Measurements from ENCODE around the gene OPTC. TPM values are rescaled to one million over a fixed set of nuclear protein-coding genes. Genes with fewer than 3 reads are reported as not detected.

The OPTC gene
- total RNA-seq, 1 donor, result not detected

GRCh38 chr1:203486618-203487370 is 7.2 kb upstream of the OPTC start:
- no peak for TF ChIP-seq CTCF (IDR thresholded peaks at IDR 0.05; ENCODE audit: insufficient read depth, low read length)
- peak overlapping the region; percentile 35 for H3K4me3 ChIP-seq (ENCODE audit: low read depth, low read length)
- DNase-seq (ENCODE audit: low read depth), result no peak

DNA sequence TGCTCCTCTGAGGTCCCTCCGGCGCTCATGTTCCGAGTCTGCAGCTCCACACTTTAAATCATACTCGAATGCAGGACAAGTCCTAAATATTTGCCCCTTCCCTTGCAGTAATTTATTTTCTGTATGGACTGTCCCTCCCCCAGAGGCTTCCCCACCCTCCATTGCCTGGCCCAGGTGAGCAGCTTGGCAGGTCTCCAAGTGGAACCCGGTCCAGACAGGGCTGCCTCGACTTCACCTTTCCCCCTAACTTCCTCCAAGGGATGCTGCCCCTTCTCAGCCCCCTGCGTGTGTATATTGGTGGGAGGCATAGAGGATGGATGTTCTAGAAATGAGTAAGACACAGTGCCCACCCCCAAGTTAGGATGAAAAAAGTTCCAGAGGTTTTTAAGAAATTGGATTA is 5.4 kb upstream of the OPTC start:
- TF ChIP-seq CTCF (IDR thresholded peaks at IDR 0.05; ENCODE audit: insufficient read depth, low read length), result no peak
- H3K4me3 ChIP-seq (ENCODE audit: low read depth, low read length), result no peak overlapping the region
- DNase-seq (ENCODE audit: low read depth), result no peak

DNA sequence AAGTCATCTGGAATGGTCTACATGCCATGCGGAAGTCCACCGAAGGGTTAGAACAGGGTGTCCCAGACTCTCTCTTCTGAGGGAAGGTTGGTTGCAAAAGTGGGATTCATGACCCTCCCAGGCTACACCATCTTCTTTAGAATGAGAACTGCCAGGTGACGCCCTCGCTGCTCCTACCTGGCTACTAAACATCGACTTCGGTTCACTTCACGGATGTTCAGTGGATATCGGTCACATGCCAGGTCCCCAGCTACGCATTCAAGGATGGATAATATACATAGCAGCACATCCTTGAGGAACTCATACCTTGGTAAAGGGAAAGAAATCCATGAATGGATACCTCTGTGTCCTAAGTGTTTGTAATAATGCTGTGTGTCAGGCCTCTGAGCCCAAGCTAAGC is 3.3 kb upstream of the OPTC start:
- DNase-seq (ENCODE audit: low read depth), result no peak
- no peak for TF ChIP-seq CTCF (IDR thresholded peaks at IDR 0.05; ENCODE audit: insufficient read depth, low read length)
- no peak overlapping the region for H3K4me3 ChIP-seq (ENCODE audit: low read depth, low read length)

DNA sequence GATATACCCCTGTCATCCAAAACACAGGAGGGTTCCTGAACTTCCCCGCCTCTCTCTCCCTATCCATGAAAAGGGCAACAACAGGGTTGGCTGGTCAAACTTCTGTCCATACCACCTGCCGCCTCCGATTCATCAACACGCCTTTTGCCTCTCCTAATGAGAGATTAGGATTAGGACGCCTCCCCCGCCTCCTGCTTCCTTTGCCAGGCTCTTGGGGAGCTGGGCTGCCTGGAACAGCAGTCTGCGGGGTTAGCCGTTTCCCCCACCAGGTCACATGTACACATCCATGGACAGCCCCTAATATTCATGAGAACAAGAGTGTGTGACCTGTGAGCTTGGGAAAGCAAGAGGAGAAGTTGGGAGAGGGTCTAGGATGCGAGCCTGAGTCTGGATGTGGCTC is 2.3 kb upstream of the OPTC start:
- no peak for TF ChIP-seq CTCF (IDR thresholded peaks at IDR 0.05; ENCODE audit: insufficient read depth, low read length)
- DNase-seq (ENCODE audit: low read depth), result no peak
- no peak overlapping the region for H3K4me3 ChIP-seq (ENCODE audit: low read depth, low read length)

GRCh38 chr1:203492082-203492747 is 1.7 kb upstream of the OPTC start:
- no peak for TF ChIP-seq CTCF (IDR thresholded peaks at IDR 0.05; ENCODE audit: insufficient read depth, low read length)
- no peak for DNase-seq (ENCODE audit: low read depth)
- no peak overlapping the region for H3K4me3 ChIP-seq (ENCODE audit: low read depth, low read length)

GRCh38 chr1:203492748-203493130 is 1.2 kb upstream of the OPTC start:
- no peak for DNase-seq (ENCODE audit: low read depth)
- no peak overlapping the region for H3K4me3 ChIP-seq (ENCODE audit: low read depth, low read length)
- no peak for TF ChIP-seq CTCF (IDR thresholded peaks at IDR 0.05; ENCODE audit: insufficient read depth, low read length)
